Measurements from ENCODE around the gene PRDM1.

The PRDM1 gene

DNA sequence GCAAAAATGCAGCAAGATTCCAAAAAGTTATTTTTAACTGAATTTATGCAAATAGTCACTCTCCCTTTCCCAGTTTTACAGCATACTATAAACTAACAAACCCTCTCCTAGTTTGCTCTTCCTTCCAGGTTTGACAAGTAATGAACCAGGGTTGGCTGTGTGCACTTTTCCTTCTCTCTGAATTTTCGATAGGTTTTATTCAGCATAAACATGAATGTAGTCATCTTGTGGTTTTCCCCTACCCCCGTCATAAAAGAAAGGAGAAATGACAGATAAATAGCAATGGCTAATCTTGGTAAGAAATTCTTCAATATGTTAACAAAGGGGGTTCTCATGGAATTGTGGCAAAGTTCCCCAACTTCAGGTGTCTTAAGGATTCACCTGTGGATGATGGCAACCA, 26.3 kb downstream of the PRDM1 start (continued):
- no peak for TF ChIP-seq ZC3H10 (CRISPR knock-in tag; IDR thresholded peaks at IDR 0.05)
- TF ChIP-seq PPARA (CRISPR knock-in tag; IDR thresholded peaks at IDR 0.05; ENCODE audit: borderline replicate concordance), result no peak

DNA sequence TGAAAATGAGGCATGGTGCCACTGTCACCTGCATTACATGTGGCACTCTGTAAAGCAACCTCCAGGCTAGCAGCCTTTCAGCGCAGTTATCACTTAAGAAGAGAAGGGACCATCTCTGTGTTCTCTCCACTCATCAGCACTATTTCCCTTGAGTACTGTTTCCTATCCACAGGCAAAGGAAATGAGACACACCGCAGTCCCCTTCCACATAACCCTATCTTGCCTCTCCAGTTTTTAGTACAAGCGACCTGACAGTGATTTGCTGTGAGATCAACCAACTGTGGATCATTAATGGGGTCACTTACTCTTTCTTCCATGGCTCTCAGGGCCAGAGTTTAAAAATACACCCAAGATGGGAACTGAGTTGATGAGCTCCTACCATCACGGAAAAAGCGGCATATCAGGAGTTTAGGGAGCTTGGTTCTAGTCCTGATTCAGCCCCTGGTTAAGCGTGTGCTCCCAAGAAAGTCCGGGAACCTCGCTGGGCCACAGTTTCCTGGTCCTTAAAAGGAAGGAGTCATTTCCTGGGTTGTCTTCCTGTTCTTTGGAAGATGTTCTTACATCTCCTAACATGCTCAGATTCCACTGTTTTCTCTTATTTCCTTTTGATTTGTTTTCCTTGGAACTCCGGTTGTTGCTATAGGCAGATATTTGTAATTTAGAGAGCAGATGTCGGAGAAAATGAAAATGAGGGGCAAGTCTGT, 27.3 kb downstream of the PRDM1 start:
- no peak for ATAC-seq
- no peak for TF ChIP-seq ISL1 (CRISPR knock-in tag; IDR thresholded peaks at IDR 0.05)
- no peak for TF ChIP-seq OSR1 (CRISPR knock-in tag; IDR thresholded peaks at IDR 0.05)

DNA sequence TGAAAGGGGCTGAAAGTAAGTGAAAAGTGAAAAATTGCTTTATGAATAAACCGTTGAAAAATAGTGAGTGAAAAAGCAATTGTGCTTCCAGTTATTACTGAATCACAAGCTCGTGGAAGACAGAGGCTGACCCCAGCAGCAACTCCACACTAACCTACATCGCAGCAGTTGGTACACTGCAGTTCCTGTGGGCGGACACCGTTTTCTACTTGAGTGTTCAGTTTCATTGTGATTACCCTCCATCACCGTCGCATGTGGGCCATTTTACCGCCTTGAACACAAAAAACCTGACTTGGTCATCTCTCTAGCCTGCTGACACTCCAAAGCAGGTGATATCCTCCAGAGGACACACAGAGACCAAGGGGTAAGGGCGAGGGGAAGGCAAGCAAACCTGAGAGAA, 28.4 kb downstream of the PRDM1 start:
- TF ChIP-seq RARB (CRISPR knock-in tag; IDR thresholded peaks at IDR 0.05) (no peak), ZNF565 (CRISPR knock-in tag; conservative IDR thresholded peaks at IDR 0.05; ENCODE audit: low read depth) (no peak), OSR1 (CRISPR knock-in tag; IDR thresholded peaks at IDR 0.05) (no peak), CSDC2 (CRISPR knock-in tag; IDR thresholded peaks at IDR 0.05) (no peak), GLIS3 (CRISPR knock-in tag; IDR thresholded peaks at IDR 0.05) (no peak), ISL1 (CRISPR knock-in tag; IDR thresholded peaks at IDR 0.05) (no peak), BACH2 (CRISPR knock-in tag; IDR thresholded peaks at IDR 0.05; ENCODE audit: borderline replicate concordance) (no peak), PPARA (CRISPR knock-in tag; IDR thresholded peaks at IDR 0.05; ENCODE audit: borderline replicate concordance) (no peak), TOX (CRISPR knock-in tag; IDR thresholded peaks at IDR 0.05; ENCODE audit: borderline replicate concordance) (no peak)
- TF ChIP-seq, protein P1, sequence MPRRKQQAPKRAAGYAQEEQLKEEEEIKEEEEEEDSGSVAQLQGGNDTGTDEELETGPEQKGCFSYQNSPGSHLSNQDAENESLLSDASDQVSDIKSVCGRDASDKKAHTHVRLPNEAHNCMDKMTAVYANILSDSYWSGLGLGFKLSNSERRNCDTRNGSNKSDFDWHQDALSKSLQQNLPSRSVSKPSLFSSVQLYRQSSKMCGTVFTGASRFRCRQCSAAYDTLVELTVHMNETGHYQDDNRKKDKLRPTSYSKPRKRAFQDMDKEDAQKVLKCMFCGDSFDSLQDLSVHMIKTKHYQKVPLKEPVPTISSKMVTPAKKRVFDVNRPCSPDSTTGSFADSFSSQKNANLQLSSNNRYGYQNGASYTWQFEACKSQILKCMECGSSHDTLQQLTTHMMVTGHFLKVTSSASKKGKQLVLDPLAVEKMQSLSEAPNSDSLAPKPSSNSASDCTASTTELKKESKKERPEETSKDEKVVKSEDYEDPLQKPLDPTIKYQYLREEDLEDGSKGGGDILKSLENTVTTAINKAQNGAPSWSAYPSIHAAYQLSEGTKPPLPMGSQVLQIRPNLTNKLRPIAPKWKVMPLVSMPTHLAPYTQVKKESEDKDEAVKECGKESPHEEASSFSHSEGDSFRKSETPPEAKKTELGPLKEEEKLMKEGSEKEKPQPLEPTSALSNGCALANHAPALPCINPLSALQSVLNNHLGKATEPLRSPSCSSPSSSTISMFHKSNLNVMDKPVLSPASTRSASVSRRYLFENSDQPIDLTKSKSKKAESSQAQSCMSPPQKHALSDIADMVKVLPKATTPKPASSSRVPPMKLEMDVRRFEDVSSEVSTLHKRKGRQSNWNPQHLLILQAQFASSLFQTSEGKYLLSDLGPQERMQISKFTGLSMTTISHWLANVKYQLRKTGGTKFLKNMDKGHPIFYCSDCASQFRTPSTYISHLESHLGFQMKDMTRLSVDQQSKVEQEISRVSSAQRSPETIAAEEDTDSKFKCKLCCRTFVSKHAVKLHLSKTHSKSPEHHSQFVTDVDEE (CRISPR knock-in tag; IDR thresholded peaks at IDR 0.05), result no peak
- no peak for ATAC-seq

DNA sequence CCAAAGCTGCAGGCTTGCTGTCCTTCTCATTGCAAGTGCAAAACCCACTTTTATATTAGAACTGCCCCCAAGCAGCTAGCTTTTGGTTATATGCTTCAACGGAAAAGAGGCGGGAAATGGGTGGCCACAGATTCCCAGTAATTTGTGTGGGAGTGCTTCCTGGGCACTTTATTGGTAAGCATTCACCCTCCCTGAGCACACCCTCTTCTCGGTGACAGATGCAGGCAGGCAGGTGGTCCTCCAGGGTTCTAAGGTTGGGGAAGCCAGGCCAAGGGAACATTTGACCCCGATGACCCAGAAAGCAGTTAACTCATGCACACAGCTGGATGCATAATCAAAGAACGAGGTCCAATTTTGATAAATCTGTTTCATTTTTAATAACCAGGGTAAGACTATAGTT, 29.1 kb downstream of the PRDM1 start:
- no peak for TF ChIP-seq TOX (CRISPR knock-in tag; IDR thresholded peaks at IDR 0.05; ENCODE audit: borderline replicate concordance)
- no peak for TF ChIP-seq TCF4 (CRISPR knock-in tag; IDR thresholded peaks at IDR 0.05; ENCODE audit: borderline replicate concordance)
- TF ChIP-seq, protein P2, sequence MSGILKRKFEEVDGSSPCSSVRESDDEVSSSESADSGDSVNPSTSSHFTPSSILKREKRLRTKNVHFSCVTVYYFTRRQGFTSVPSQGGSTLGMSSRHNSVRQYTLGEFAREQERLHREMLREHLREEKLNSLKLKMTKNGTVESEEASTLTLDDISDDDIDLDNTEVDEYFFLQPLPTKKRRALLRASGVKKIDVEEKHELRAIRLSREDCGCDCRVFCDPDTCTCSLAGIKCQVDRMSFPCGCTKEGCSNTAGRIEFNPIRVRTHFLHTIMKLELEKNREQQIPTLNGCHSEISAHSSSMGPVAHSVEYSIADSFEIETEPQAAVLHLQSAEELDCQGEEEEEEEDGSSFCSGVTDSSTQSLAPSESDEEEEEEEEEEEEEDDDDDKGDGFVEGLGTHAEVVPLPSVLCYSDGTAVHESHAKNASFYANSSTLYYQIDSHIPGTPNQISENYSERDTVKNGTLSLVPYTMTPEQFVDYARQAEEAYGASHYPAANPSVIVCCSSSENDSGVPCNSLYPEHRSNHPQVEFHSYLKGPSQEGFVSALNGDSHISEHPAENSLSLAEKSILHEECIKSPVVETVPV (CRISPR knock-in tag; IDR thresholded peaks at IDR 0.05), result no peak
- no peak for TF ChIP-seq SNAI2 (CRISPR knock-in tag; IDR thresholded peaks at IDR 0.05)
- TF ChIP-seq, protein P1 (CRISPR knock-in tag; IDR thresholded peaks at IDR 0.05), result no peak
- no peak for TF ChIP-seq ZFP3 (CRISPR knock-in tag; IDR thresholded peaks at IDR 0.05)
- no peak for TF ChIP-seq ZNF70 (CRISPR knock-in tag; IDR thresholded peaks at IDR 0.05)
- no peak for TF ChIP-seq CSDC2 (CRISPR knock-in tag; IDR thresholded peaks at IDR 0.05)
- no peak for ATAC-seq

DNA sequence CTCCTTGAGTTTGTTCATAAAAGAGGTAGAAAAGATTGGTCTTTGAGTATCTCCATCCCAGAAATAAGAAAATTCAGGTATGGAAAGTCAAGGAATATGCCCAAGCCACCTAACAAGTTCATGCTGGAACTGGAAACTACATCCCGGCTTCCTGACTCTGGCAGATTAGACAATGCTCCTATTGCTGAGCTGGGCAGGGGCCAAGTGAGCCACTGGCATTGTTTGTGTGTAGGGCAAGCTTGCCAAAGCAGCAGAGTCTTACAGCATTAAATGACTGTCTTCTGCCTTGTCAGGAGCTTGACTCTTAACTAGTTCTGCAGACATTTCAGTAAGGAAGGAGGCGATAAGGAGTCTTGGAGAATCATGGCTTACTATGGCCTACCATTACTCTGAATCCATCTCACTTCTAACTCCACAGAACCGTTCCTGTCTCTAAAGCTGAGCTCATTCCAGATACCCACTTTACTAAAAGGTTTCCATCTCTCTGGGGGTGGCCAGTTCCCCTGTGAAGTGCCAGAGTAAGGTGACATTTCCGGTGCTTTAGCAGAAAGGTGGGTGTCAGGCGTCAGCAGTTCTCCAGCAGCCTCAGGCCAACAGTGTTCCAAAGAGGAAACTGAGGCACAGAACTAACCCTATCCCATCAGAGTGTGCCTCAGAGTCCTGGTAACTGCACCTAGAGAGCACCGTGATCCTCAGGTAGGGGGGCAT, 30.1 kb downstream of the PRDM1 start:
- ATAC-seq, result peak; percentile 73
- TF ChIP-seq, protein P3, sequence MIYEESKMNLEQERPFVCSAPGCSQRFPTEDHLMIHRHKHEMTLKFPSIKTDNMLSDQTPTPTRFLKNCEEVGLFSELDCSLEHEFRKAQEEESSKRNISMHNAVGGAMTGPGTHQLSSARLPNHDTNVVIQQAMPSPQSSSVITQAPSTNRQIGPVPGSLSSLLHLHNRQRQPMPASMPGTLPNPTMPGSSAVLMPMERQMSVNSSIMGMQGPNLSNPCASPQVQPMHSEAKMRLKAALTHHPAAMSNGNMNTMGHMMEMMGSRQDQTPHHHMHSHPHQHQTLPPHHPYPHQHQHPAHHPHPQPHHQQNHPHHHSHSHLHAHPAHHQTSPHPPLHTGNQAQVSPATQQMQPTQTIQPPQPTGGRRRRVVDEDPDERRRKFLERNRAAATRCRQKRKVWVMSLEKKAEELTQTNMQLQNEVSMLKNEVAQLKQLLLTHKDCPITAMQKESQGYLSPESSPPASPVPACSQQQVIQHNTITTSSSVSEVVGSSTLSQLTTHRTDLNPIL (CRISPR knock-in tag; IDR thresholded peaks at IDR 0.05; ENCODE audit: low read depth), result no peak
- no peak for TF ChIP-seq ZFP30 (CRISPR knock-in tag; IDR thresholded peaks at IDR 0.05)
